Effector memory CD8-positive, alpha-beta T cell (primary cell): ENCODE measurements around the gene LMO7.

Source experiments
- ATAC-seq: fragments of 150-1000 bp; cut with Tn5 transposase; replicated peaks from 2 replicates; pipeline ENCODE4 v1.10.0; 2021; ENCODE audit warnings: mild to moderate bottlenecking, moderate library complexity
- DNase-seq, 3 experiments: peaks; one replicate each; pipeline ENCODE4 v3.0.0; 2021
- H3K27ac Mint-ChIP-seq, 2 donors: one replicate each; pipeline ENCODE4 v1.8.0; 2022; ENCODE audit warnings: mild to moderate bottlenecking in 2 of 2, mixed read lengths in 2 of 2, moderate library complexity in 2 of 2
- H3K27me3 Mint-ChIP-seq, 2 donors: one replicate each; pipeline ENCODE4 v1.8.0; 2022; ENCODE audit warnings: mixed read lengths in 2 of 2
- H3K36me3 Mint-ChIP-seq: one replicate; pipeline ENCODE4 v1.8.0; 2022; ENCODE audit warnings: mild to moderate bottlenecking, moderate library complexity, mixed read lengths; ENCODE audit not compliant: insufficient read depth
- H3K4me1 Mint-ChIP-seq, 2 donors: one replicate each; pipeline ENCODE4 v1.8.0; 2022; ENCODE audit warnings: low read depth in 2 of 2, mixed read lengths in 2 of 2
- H3K4me3 Mint-ChIP-seq, 2 donors: one replicate each; pipeline ENCODE4 v1.8.0; 2022; ENCODE audit warnings: mild to moderate bottlenecking in 2 of 2, mixed read lengths in 2 of 2, moderate library complexity in 2 of 2
- H3K9me3 Mint-ChIP-seq, 2 donors: one replicate each; pipeline ENCODE4 v1.8.0; 2022; ENCODE audit warnings: mixed read lengths in 2 of 2

The LMO7 gene

DNA sequence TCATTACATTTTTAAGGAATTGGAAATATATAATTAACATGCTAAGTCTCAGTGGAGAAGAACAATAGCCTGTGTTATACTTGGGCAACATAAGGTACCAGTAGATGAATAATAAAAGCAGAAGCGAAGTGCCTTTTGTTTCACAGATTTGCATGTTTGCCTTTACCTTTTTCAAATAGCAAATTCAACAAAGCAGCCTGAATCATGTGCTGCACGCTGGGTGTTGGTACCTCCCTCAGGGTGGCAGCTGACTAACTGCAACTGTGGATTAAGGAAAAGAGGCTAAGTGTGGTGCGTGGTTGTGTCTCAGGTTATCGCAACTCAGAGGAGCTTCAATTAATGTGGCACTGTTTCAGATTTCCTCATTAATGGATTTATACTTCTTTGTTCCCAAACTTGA is 189.0 kb downstream of the LMO7 start:
- DNase-seq (no peak), ATAC-seq (no peak)
- Mint-ChIP-seq H3K9me3 (no peaks in the 10 kb centered on the region), H3K36me3 (peaks cover 3% of the 10 kb centered on the region), H3K27me3 (no peaks in the 10 kb centered on the region), H3K27ac (no peak overlapping the region), H3K4me1 (no peaks in the 10 kb centered on the region), H3K4me3 (no peak overlapping the region)

GRCh38 chr13:75825594-75825993 is 189.5 kb downstream of the LMO7 start:
- H3K27ac Mint-ChIP-seq, result no peak overlapping the region
- no peaks in the 10 kb centered on the region for H3K9me3 Mint-ChIP-seq
- H3K27me3 Mint-ChIP-seq, result no peaks in the 10 kb centered on the region
- peaks cover 3% of the 10 kb centered on the region for H3K36me3 Mint-ChIP-seq
- DNase-seq, result no peak
- no peaks in the 10 kb centered on the region for H3K4me1 Mint-ChIP-seq
- ATAC-seq, result no peak
- no peak overlapping the region for H3K4me3 Mint-ChIP-seq

- Mint-ChIP-seq H3K36me3 (peaks cover 3% of the 10 kb centered on the region), H3K27me3 (no peaks in the 10 kb centered on the region), H3K4me3 (no peak overlapping the region), H3K27ac (no peak overlapping the region), H3K9me3 (no peaks in the 10 kb centered on the region), H3K4me1 (no peaks in the 10 kb centered on the region)
- ATAC-seq (no peak), DNase-seq (no peak)
These were observed 190.3 kb downstream of the LMO7 start for GRCh38 chr13:75826391-75826790.

- H3K9me3 Mint-ChIP-seq, result no peaks in the 10 kb centered on the region
- H3K27ac Mint-ChIP-seq, result no peak overlapping the region
- H3K36me3 Mint-ChIP-seq, result peaks cover 3% of the 10 kb centered on the region
- H3K27me3 Mint-ChIP-seq, result no peaks in the 10 kb centered on the region
- no peaks in the 10 kb centered on the region for H3K4me1 Mint-ChIP-seq
- no peak overlapping the region for H3K4me3 Mint-ChIP-seq
- DNase-seq (no peak), ATAC-seq (no peak)
These were observed 193.7 kb downstream of the LMO7 start for GRCh38 chr13:75829830-75830229.

GRCh38 chr13:75830842-75831241 is 194.7 kb downstream of the LMO7 start:
- ATAC-seq, result no peak
- no peaks in the 10 kb centered on the region for H3K27me3 Mint-ChIP-seq
- DNase-seq, result no peak
- no peak overlapping the region for H3K4me3 Mint-ChIP-seq
- H3K27ac Mint-ChIP-seq, result no peak overlapping the region
- no peaks in the 10 kb centered on the region for H3K9me3 Mint-ChIP-seq
- H3K4me1 Mint-ChIP-seq, result no peaks in the 10 kb centered on the region
- peaks cover 3% of the 10 kb centered on the region for H3K36me3 Mint-ChIP-seq

- Mint-ChIP-seq H3K4me1 (no peaks in the 10 kb centered on the region), H3K27ac (no peak overlapping the region), H3K27me3 (no peaks in the 10 kb centered on the region), H3K4me3 (no peak overlapping the region), H3K9me3 (no peaks in the 10 kb centered on the region), H3K36me3 (peaks cover 3% of the 10 kb centered on the region)
- no peak for DNase-seq
- no peak for ATAC-seq
These were observed 195.3 kb downstream of the LMO7 start for GRCh38 chr13:75831389-75831788.

DNA sequence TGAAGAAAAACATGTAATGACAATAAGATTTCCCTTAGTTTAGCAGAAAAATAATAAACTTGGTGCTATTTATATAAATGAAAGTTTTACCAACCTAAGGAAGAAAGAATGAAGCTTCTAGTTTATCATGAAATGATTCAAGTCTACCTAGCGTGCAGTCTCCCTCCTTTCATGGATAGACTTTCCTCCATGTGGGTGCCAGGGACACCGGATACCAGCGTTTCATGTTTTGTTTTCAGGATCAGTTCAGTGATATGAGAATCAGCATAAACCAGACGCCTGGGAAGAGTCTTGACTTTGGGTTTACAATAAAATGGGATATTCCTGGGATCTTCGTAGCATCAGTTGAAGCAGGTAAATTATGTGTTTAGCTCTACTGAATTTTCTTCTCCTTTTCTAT is 196.7 kb downstream of the LMO7 start:
- no peaks in the 10 kb centered on the region for H3K9me3 Mint-ChIP-seq
- H3K27ac Mint-ChIP-seq, result no peak overlapping the region
- no peaks in the 10 kb centered on the region for H3K4me1 Mint-ChIP-seq

DNA sequence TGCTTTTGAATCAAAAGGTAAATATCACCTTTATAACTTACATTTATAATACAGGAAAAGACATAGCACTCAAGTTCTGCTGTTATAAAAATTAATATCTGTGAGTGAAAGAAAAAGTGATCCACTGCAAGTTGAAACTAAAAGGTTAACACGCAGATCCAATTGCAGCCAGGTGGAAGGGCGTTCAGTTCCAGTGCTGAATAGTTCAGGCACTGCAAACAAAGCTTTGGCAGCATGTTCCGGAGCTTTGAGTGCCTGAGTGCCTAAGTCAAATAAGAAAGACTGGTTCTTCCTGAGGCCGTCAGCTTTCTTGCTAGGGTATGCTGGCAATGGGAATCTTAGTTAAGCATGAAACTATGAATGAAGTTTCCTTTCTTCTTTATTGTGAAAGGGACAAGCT is 200.3 kb downstream of the LMO7 start:
- ATAC-seq, result no peak
- no peak for DNase-seq
- H3K36me3 Mint-ChIP-seq, result peaks cover 2% of the 10 kb centered on the region
- H3K27me3 Mint-ChIP-seq, result no peaks in the 10 kb centered on the region
- H3K9me3 Mint-ChIP-seq, result no peaks in the 10 kb centered on the region
- no peaks in the 10 kb centered on the region for H3K4me1 Mint-ChIP-seq
- H3K4me3 Mint-ChIP-seq, result no peak overlapping the region
- H3K27ac Mint-ChIP-seq, result no peak overlapping the region

More for the DNA sequence above, 196.7 kb downstream of the LMO7 start:
- Mint-ChIP-seq H3K4me3 (no peak overlapping the region), H3K27me3 (no peaks in the 10 kb centered on the region), H3K36me3 (peaks cover 2% of the 10 kb centered on the region)
- no peak for DNase-seq
- ATAC-seq, result no peak

DNA sequence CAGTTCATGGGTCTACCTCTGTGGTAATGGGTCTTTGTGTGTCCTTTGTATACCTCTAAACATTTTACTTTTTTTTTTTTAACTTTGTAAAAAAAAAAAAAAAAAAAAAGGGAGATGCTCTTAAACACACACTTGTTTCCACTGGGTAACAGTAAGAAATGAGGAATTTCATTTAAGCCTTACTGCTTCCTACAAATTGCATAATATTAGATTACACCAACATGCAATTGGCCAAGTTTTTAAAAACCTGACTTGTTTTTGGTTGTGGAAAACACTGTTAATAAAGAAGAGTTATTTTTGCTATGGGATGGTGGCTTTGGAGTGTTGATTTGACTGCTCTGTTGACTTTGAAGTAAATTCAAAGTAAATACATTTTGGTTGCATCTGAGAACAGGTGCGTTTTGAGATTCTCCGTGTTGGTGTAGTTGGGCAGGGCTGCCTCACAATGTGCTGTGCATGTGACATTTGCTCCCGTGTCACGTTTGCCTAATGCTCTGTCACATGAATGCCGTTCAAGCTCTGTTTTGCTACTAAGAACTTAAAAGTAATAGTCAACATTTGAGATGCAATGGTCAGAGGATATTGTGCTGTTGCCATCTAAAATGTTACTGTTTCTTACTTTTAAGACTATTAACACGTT is 202.4 kb downstream of the LMO7 start:
- Mint-ChIP-seq H3K4me1 (no peaks in the 10 kb centered on the region), H3K4me3 (no peak overlapping the region), H3K27ac (no peak overlapping the region), H3K27me3 (no peaks in the 10 kb centered on the region), H3K9me3 (no peaks in the 10 kb centered on the region), H3K36me3 (peaks cover 2% of the 10 kb centered on the region)
- no peak for DNase-seq
- no peak for ATAC-seq

DNA sequence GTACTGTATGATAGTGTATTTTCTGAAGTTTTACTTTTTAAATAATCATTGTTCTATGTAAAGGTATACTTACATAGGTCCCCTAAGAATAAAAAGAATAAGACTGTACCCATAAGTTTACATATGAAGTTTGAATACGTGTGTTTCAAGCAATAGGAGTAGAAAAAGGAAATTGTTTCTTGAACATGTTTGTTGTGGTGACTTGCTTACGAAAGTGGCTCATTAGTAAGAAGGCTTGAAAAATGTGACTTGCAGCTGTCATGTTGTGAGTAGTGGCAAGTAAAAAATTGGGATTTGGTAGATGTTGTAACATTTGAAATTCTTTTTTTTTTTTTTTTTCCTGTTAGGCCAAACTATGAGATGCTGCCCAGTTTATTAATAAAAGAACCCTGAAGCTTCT is 203.3 kb downstream of the LMO7 start:
- Mint-ChIP-seq H3K4me3 (no peak overlapping the region), H3K4me1 (no peaks in the 10 kb centered on the region), H3K27me3 (no peaks in the 10 kb centered on the region), H3K36me3 (peaks cover 2% of the 10 kb centered on the region), H3K27ac (no peak overlapping the region), H3K9me3 (no peaks in the 10 kb centered on the region)
- no peak for ATAC-seq
- no peak for DNase-seq

DNA sequence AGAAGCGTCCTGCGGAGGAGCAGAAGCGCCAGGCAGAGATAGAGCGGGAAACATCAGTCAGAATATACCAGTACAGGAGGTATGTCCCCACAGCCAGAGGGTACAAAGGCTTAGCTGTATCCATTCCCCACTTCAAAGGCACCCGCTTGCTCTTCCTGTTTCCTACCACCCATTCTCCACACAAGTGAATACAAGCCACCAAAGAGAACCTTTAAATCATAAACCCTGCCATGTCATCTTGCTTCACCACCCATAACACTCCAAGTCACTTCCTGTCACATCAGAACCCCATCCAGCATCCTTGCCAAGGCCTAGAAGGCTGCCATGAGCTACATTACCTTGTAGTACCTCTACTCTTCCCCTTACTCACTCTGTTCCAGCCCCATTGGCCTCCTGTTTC is 205.8 kb downstream of the LMO7 start:
- ATAC-seq, result no peak

GRCh38 chr13:75843074-75843473 is 206.9 kb downstream of the LMO7 start:
- H3K9me3 Mint-ChIP-seq, result no peaks in the 10 kb centered on the region
- no peaks in the 10 kb centered on the region for H3K27me3 Mint-ChIP-seq
- DNase-seq (no peak), ATAC-seq (no peak)
- H3K36me3 Mint-ChIP-seq, result no peaks in the 10 kb centered on the region
- no peak overlapping the region for H3K4me3 Mint-ChIP-seq
- no peaks in the 10 kb centered on the region for H3K4me1 Mint-ChIP-seq
- no peak overlapping the region for H3K27ac Mint-ChIP-seq

More for the DNA sequence above, 205.8 kb downstream of the LMO7 start:
- H3K27ac Mint-ChIP-seq, result no peak overlapping the region
- H3K27me3 Mint-ChIP-seq, result no peaks in the 10 kb centered on the region
- H3K4me1 Mint-ChIP-seq, result no peaks in the 10 kb centered on the region
- H3K36me3 Mint-ChIP-seq, result peaks cover 2% of the 10 kb centered on the region
- H3K4me3 Mint-ChIP-seq, result no peak overlapping the region
- no peaks in the 10 kb centered on the region for H3K9me3 Mint-ChIP-seq
- DNase-seq, result no peak

DNA sequence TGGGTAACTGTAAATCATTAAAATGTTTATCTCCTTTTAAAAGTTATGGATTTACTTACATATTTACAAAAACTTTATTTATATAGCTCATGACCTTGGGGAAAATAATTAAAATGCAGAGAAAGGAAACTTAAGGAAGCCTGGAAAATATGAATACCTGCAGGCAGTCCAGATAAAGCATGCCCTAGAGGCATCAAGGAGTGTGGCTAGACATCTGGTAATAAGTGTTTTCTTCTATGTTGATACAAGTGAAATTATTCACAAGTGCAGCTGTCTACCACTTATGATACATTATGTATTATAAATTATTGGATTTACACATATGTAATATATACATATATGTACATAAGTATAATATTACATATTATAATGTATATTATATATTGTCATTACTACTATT is 207.9 kb downstream of the LMO7 start:
- H3K9me3 Mint-ChIP-seq, result no peaks in the 10 kb centered on the region
- no peaks in the 10 kb centered on the region for H3K4me1 Mint-ChIP-seq
- H3K36me3 Mint-ChIP-seq, result no peaks in the 10 kb centered on the region
- DNase-seq, result no peak
- no peak for ATAC-seq
- no peak overlapping the region for H3K27ac Mint-ChIP-seq
- no peaks in the 10 kb centered on the region for H3K27me3 Mint-ChIP-seq
- no peak overlapping the region for H3K4me3 Mint-ChIP-seq

DNA sequence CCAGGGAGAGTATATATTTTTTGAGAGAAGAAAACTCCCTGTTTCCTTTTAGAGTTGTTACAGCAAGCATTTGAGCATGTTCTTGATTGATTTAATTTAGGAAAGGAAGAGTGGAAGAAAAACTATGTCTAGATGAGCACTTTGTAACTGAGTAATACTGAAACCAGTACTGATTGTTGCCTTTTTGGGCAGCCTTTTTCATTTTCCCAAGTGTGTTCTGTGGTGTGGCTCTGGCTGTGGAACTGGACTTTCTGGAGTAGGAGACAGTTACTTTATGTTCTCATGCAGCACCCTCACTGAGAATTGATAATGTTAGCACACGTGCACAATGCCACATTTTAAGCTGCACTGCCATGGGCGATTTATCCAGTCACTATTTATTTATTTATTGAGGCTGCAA is 211.5 kb downstream of the LMO7 start:
- ATAC-seq (no peak), DNase-seq (no peak)
- Mint-ChIP-seq H3K27ac (no peak overlapping the region), H3K36me3 (no peaks in the 10 kb centered on the region), H3K4me1 (no peaks in the 10 kb centered on the region), H3K9me3 (no peaks in the 10 kb centered on the region), H3K27me3 (no peaks in the 10 kb centered on the region), H3K4me3 (no peak overlapping the region)

DNA sequence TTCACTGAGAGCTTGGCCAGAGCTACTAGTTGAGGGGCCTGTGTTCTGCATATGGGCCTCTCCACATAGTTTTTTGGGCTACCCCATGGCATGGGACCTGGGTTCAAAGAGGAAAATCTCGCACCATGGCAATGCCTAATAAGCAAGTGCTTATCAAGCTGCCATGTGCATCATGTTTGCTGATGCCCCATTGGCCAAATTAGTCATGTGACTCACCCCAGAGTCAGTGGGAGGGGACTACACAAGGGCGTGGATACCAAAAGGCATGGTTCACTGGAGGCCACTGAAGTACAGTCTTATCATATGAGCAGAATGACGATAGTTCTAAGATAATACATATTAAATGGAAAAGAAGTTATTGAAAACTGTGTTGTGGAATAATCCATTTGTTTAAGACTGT is 214.8 kb downstream of the LMO7 start:
- DNase-seq (no peak), ATAC-seq (no peak)
- Mint-ChIP-seq H3K4me1 (no peaks in the 10 kb centered on the region), H3K9me3 (no peaks in the 10 kb centered on the region), H3K27me3 (no peaks in the 10 kb centered on the region), H3K36me3 (peaks cover 2% of the 10 kb centered on the region), H3K27ac (no peak overlapping the region), H3K4me3 (no peak overlapping the region)
